MM.1S (cell line): ENCODE data around the gene SLC25A17.

Experiments used
- EZH2 ChIP-seq: fragments of 300-600 bp; sonication (generic); optimal IDR thresholded peaks from 2 replicates; pipeline ENCODE3; 2017; ENCODE audit warnings: low read depth, mild to moderate bottlenecking, antibody characterized with exemption, low read length, mixed read lengths
- EZH2phosphoT487 ChIP-seq: fragments of 300-600 bp; sonication (generic); IDR thresholded peaks from 2 replicates; pipeline ENCODE4 v1.6.1; 2018; ENCODE audit warnings: antibody characterized with exemption, low read length
- TF ChIP-seq, protein P1 (sequence below): fragments of 300-600 bp; sonication (generic); IDR thresholded peaks from 2 replicates; pipeline ENCODE4 v1.5.1; 2016; ENCODE audit warnings: antibody characterized with exemption, low read length, mixed read lengths

GRCh38 chr22:40743768-40744167, 75.4 kb downstream of the SLC25A17 start:
- TF ChIP-seq, protein P1, sequence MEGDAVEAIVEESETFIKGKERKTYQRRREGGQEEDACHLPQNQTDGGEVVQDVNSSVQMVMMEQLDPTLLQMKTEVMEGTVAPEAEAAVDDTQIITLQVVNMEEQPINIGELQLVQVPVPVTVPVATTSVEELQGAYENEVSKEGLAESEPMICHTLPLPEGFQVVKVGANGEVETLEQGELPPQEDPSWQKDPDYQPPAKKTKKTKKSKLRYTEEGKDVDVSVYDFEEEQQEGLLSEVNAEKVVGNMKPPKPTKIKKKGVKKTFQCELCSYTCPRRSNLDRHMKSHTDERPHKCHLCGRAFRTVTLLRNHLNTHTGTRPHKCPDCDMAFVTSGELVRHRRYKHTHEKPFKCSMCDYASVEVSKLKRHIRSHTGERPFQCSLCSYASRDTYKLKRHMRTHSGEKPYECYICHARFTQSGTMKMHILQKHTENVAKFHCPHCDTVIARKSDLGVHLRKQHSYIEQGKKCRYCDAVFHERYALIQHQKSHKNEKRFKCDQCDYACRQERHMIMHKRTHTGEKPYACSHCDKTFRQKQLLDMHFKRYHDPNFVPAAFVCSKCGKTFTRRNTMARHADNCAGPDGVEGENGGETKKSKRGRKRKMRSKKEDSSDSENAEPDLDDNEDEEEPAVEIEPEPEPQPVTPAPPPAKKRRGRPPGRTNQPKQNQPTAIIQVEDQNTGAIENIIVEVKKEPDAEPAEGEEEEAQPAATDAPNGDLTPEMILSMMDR, result no peak
- no peak for TF ChIP-seq EZH2
- TF ChIP-seq EZH2phosphoT487, result no peak
